K562 (cell line): ENCODE measurements around the gene AGBL1. TPM values are rescaled to one million over a fixed set of nuclear protein-coding genes. Genes with fewer than 3 reads are reported as not detected.

Source experiments
- ATAC-seq: fragments of 200-7000 bp; cut with Tn5 transposase; 3 replicates; pipeline ENCODE4 v1.9.1; 2020; ENCODE audit warnings: moderate library complexity
- BruUV-seq: library from RNA; stranded (reverse); fragments of 400-500 nt; replicated peaks from 2 replicates; lab custom pipeline; 2021; lab: Mats Ljungman, UMichigan
- CTCF ChIA-PET: fragments of 300-600 bp; formaldehyde crosslinking; extraction: SDS; loops from one replicate; lab custom pipeline; 2021; ENCODE audit warnings: low intra/inter-chr PET ratio; lab: Yijun Ruan, JAX
- POLR2A ChIA-PET: fragments of 300-600, 350-650 bp; sonication (Branson Sonifier 250); formaldehyde crosslinking; extraction: SDS; loops from one replicate; lab custom pipeline; 2021; ENCODE audit warnings: antibody characterized with exemption, inconsistent platforms; lab: Yijun Ruan, JAX
- DNase-seq, 4 experiments: peaks; one replicate each; pipeline versions ENCODE4 v3.0.0 to v3.0.0-alpha.2; 2011 to 2018; ENCODE audit warnings: low spot score in 3 of 4, mixed read lengths in 3 of 4; ENCODE audit errors: extremely low read depth in 1 of 4
- FAIRE-seq: peaks from 2 replicates; lab custom pipeline; 2011; peaks lifted over from hg19 to GRCh38; lab: Jason Lieb, UNC
- H2AFZ ChIP-seq: 2 replicates; pipeline ENCODE4 v1.6.0; 2011; ENCODE audit warnings: low read depth, low read length, control low read depth, inconsistent platforms
- H3K27ac ChIP-seq: fragments of 200-600 bp; 3 replicates; pipeline ENCODE4 v1.8.0; 2011; ENCODE audit warnings: low read depth, mild to moderate bottlenecking, control low read depth, inconsistent platforms, low read length, moderate library complexity, mixed read lengths; ENCODE audit errors: extremely low read depth
- H3K27me3 ChIP-seq, 2 experiments: fragments of 300-600 bp in 1 of 2; 2 replicates in 1 of 2; 3 replicates in 1 of 2; pipeline versions ENCODE4 v1.6.0 to v1.8.0; 2011; ENCODE audit warnings: inconsistent platforms in 2 of 2, low read length in 2 of 2, mild to moderate bottlenecking in 1 of 2, mixed read lengths in 1 of 2, moderate library complexity in 1 of 2; ENCODE audit not compliant: control insufficient read depth in 2 of 2, insufficient read depth in 2 of 2
- H3K36me3 ChIP-seq: fragments of 300-600 bp; 3 replicates; pipeline ENCODE4 v1.8.0; 2011; ENCODE audit warnings: mild to moderate bottlenecking, low read length, inconsistent platforms; ENCODE audit not compliant: control insufficient read depth, insufficient read depth
- H3K4me1 ChIP-seq, 2 experiments: fragments of 200-600 bp in 1 of 2; replicated peaks in 1 of 2; 2 replicates in 1 of 2; 3 replicates in 1 of 2; pipeline versions ENCODE4 v1.5.1 to v1.8.0; 2011; ENCODE audit warnings: inconsistent platforms in 2 of 2, low read length in 2 of 2, mild to moderate bottlenecking in 1 of 2, mixed read lengths in 1 of 2, moderate library complexity in 1 of 2; ENCODE audit not compliant: control insufficient read depth in 2 of 2, insufficient read depth in 2 of 2
- H3K4me2 ChIP-seq: 2 replicates; pipeline ENCODE4 v1.6.1; 2011; ENCODE audit warnings: low read length, control low read depth, inconsistent platforms, mixed read lengths; ENCODE audit not compliant: insufficient read depth
- H3K4me3 ChIP-seq: fragments of 200-600 bp; sonication (generic), shearing (Covaris generic); 2 replicates; pipeline ENCODE4 v1.5.1; 2016; ENCODE audit warnings: control low read depth, inconsistent platforms
- H3K79me2 ChIP-seq: fragments of 200-600 bp; 3 replicates; pipeline ENCODE4 v1.8.0; 2011; ENCODE audit warnings: low read length, inconsistent platforms; ENCODE audit not compliant: control insufficient read depth, insufficient read depth
- H3K9ac ChIP-seq, 2 experiments: 2 replicates each; pipeline versions ENCODE4 v1.6.0 to v1.6.1; 2011; ENCODE audit warnings: low read depth in 2 of 2, low read length in 2 of 2, control low read depth in 1 of 2, inconsistent platforms in 1 of 2, mild to moderate bottlenecking in 1 of 2, mixed read lengths in 1 of 2; ENCODE audit not compliant: insufficient read depth in 1 of 2
- H3K9me1 ChIP-seq: one replicate; pipeline ENCODE4 v1.6.0; 2011; ENCODE audit warnings: inconsistent platforms, mild to moderate bottlenecking, low read length, moderate library complexity; ENCODE audit not compliant: control insufficient read depth, insufficient read depth
- H3K9me3 ChIP-seq: replicated peaks from 2 replicates; pipeline ENCODE4 v1.5.1; 2011; ENCODE audit warnings: low read depth, low read length, inconsistent platforms; ENCODE audit not compliant: control insufficient read depth, insufficient read depth
- H4K20me1 ChIP-seq: replicated peaks from 2 replicates; pipeline ENCODE4 v1.6.1; 2011; ENCODE audit warnings: low read length, inconsistent platforms, mixed read lengths; ENCODE audit not compliant: control insufficient read depth, insufficient read depth
- CEBPZ ChIP-seq: fragments of 150-350 bp; IDR thresholded peaks from 2 replicates; pipeline ENCODE4 v1.6.1; 2014; ENCODE audit warnings: low read depth, mild to moderate bottlenecking, low read length, borderline replicate concordance
- E2F3 ChIP-seq: fragments of 250-450 bp; sonication (Bioruptor Pico); IDR thresholded peaks from 2 replicates; pipeline ENCODE4 v1.4.0; 2020; ENCODE audit warnings: mild to moderate bottlenecking
- E2F5 ChIP-seq: sonication (generic); formaldehyde crosslinking; IDR thresholded peaks from 2 replicates; pipeline ENCODE4 v1.8.0; 2022; ENCODE audit warnings: mild to moderate bottlenecking, missing genetic modification reagents
- FUS ChIP-seq: fragments of 200-400 bp; formaldehyde crosslinking; optimal IDR thresholded peaks from 2 replicates; pipeline ENCODE3; 2017; ENCODE audit warnings: low read depth, low read length
- HBP1 ChIP-seq: fragments of 450-650 bp; formaldehyde crosslinking; IDR thresholded peaks from 2 replicates; pipeline ENCODE4 v1.4.0; 2022; ENCODE audit warnings: missing genetic modification characterization
- HMGXB4 ChIP-seq: sonication (generic); formaldehyde crosslinking; IDR thresholded peaks from 2 replicates; pipeline ENCODE4 v1.8.1; 2023; ENCODE audit warnings: mild to moderate bottlenecking, missing genetic modification reagents
- MBD1 ChIP-seq: fragments of 250-450 bp; sonication (Bioruptor Pico); IDR thresholded peaks from 2 replicates; pipeline ENCODE4 v1.8.0; 2022; ENCODE audit warnings: inconsistent platforms
- PML ChIP-seq: IDR thresholded peaks from 2 replicates; pipeline ENCODE4 v1.6.1; 2012; ENCODE audit warnings: low read length, inconsistent platforms
- RBM34 ChIP-seq: fragments of 200-400 bp; formaldehyde crosslinking; IDR thresholded peaks from 2 replicates; pipeline ENCODE4 v1.6.1; 2018; ENCODE audit warnings: low read length, borderline replicate concordance; ENCODE audit not compliant: insufficient read depth
- TGIF2 ChIP-seq: sonication (generic); formaldehyde crosslinking; IDR thresholded peaks from 2 replicates; pipeline ENCODE4 v1.8.1; 2022; ENCODE audit warnings: mild to moderate bottlenecking, missing genetic modification reagents, moderate library complexity
- ZNF175 ChIP-seq: fragments of 200-800 bp; sonication (Bioruptor generic); IDR thresholded peaks from 2 replicates; pipeline ENCODE4 v1.6.1; 2016; ENCODE audit warnings: low read depth, mild to moderate bottlenecking, missing genetic modification characterization, missing compliant biosample characterization
- WGBS: fragments of 100-300 bp; shearing (Covaris generic); methylation state at CpG from one replicate; pipeline ENCODE4 v1.1.6; 2016; ENCODE audit warnings: low coverage, mixed read lengths; ENCODE audit not compliant: insufficient coverage; ENCODE audit errors: missing lambda C conversion rate; 5-methylcytosine and 5-hydroxymethylcytosine counted together
- in situ Hi-C: fragments of 300-500 bp; cut with MboI; formaldehyde crosslinking; loops from 4 replicates; pipeline ENCODE4 v1.15.0; 2018; ENCODE audit warnings: inconsistent platforms, mixed read lengths
- intact Hi-C: fragments of 100-400 bp; cut with micrococcal nuclease; formaldehyde crosslinking; loops from 2 replicates; pipeline ENCODE4 v1.14.2; 2022
- polyA plus RNA-seq, 8 experiments: library from polyadenylated mRNA; depleted of rRNA in 4 of 8; stranded (reverse) in 5 of 8; unstranded in 3 of 8; fragments of >200 nt; fragmentation: Nextera tagmentation in 2 of 8; fragmentation: Illumina TruSeq in 1 of 8; extraction: Ambion mirVana in 2 of 8; extraction: Trizol in 1 of 8; gene quantifications; 2 replicates each; pipeline versions ENCODE4 v1.2.1 to v1.2.3, GENCODE V29; 2011 to 2014; ENCODE audit warnings: inconsistent platforms in 1 of 8, missing spikeins in 1 of 8
- total RNA-seq, 7 experiments: library from RNA; depleted of rRNA in 6 of 7; stranded (reverse); fragments of >200 nt in 6 of 7; fragmentation: Illumina TruSeq in 2 of 7; extraction: Trizol in 2 of 7; gene quantifications; 2 replicates each; pipeline versions ENCODE4 v1.2.1 to v1.2.3, GENCODE V29; 2011 to 2021; ENCODE audit warnings: low replicate concordance in 1 of 7

The AGBL1 gene
- total and polyA plus RNA-seq, 9 of the 15 experiments (the other 6 are each of a cell fraction or from before 2014, with no cell fraction given) = not detected

GRCh38 chr15:86201313-86202008 is 121.8 kb downstream of the AGBL1 start:
- H2AFZ ChIP-seq = no peak overlapping the region
- H3K4me3 ChIP-seq = no peak overlapping the region
- in situ Hi-C loops = no loop called here
- no peaks in the 10 kb centered on the region for H3K27me3 ChIP-seq
- H3K36me3 ChIP-seq = no peaks in the 10 kb centered on the region
- FAIRE-seq = no peak
- H3K9me1 ChIP-seq = no peaks in the 10 kb centered on the region
- no peak for DNase-seq
- no TSS peak for BruUV-seq
- H4K20me1 ChIP-seq = no peaks in the 10 kb centered on the region
- POLR2A ChIA-PET = interaction anchor here (0.6 kb wide), 1 partner anchor 30 kb away, joined by 3 read pairs; no protein-coding TSS in a partner anchor
- intact Hi-C loops = no loop called here
- no peak overlapping the region for H3K9ac ChIP-seq
- no peaks in the 10 kb centered on the region for H3K4me1 ChIP-seq
- TF ChIP-seq RBM34 (no peak), E2F3 (CRISPR knock-in tag) (no peak), PML (no peak), ZNF175 (CRISPR knock-in tag) (no peak), MBD1 (CRISPR knock-in tag) (no peak), E2F5 (no peak), TGIF2 (CRISPR knock-in tag) (no peak), HBP1 (no peak), CEBPZ (no peak), HMGXB4 (CRISPR knock-in tag) (no peak), FUS (no peak)
- TF ChIP-seq, all 486 proteins: peak for 0
- Histone ChIP-seq H3K79me2 (no peaks in the 10 kb centered on the region), H3K9me3 (no peaks in the 10 kb centered on the region; the same call in 1 of the 2 replicates), H3K27ac (no peak overlapping the region), H3K4me2 (no peak overlapping the region)
- 0% methylated on average over 3 of the region's 3 CpGs for WGBS
- ATAC-seq = no peak
- CTCF ChIA-PET = no interaction called here
